C4-2B (cell line): Measurements from ENCODE around the gene CELSR1.
A peak's percentile ranks its signal among the peaks of the same experiment; 100 is the strongest.

Source experiments
- ZFX ChIP-seq: fragments of 450-650 bp; IDR thresholded peaks from 2 replicates; pipeline ENCODE4 v1.6.1; 2017
- TF ChIP-seq, protein P1 (sequence below): fragments of 450-650 bp; conservative IDR thresholded peaks from 2 replicates; pipeline ENCODE4 v1.5.1; 2017; ENCODE audit warnings: mild to moderate bottlenecking

DNA sequence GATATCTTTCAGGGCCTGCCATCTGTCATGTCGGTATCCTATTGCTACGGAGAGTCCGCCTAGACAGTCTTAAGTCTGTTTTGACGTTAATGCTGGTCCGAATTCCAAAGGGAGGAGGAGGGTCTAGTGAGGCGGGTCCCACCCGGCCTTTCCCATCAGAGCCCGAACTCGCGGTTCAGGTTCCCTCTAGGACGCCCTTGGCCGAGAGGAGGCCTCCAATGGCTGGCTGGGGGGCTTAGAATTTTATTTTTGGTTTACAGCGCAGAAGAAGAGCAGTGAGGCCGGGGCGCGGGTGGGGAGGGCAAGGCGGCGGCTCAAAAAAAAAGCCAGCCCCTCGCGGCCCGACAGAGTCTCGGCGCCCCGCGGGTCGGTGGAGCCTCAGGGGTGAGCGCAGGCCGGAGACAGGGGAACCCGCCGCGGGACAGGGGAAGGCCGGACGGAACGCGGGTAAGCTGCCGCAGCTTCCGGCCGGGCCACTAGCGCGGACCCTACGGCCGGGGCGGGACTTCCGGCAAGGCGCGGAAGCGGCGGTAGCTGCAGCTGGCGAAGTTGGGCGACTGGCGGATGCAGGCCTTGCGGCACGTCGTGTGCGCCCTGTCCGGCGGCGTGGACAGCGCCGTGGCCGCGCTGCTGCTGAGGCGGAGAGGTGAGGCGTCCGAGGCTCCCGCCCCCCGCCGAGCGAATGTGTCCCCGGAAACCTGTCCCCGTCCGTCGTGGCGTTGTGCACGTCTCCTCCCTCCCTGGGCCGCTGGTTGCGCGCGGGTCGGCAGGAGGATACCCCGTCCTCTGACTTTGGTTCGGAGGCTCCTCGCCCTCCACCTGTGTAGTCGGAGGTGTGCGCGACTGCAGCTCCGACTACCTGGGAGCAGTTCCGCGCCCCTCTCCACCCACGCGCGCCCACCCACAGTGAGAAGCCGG is 202.0 kb downstream of the CELSR1 start, which contains the start of gene TRMU:
- TF ChIP-seq, protein P1, sequence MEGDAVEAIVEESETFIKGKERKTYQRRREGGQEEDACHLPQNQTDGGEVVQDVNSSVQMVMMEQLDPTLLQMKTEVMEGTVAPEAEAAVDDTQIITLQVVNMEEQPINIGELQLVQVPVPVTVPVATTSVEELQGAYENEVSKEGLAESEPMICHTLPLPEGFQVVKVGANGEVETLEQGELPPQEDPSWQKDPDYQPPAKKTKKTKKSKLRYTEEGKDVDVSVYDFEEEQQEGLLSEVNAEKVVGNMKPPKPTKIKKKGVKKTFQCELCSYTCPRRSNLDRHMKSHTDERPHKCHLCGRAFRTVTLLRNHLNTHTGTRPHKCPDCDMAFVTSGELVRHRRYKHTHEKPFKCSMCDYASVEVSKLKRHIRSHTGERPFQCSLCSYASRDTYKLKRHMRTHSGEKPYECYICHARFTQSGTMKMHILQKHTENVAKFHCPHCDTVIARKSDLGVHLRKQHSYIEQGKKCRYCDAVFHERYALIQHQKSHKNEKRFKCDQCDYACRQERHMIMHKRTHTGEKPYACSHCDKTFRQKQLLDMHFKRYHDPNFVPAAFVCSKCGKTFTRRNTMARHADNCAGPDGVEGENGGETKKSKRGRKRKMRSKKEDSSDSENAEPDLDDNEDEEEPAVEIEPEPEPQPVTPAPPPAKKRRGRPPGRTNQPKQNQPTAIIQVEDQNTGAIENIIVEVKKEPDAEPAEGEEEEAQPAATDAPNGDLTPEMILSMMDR, result no peak
- peak; percentile 97 for TF ChIP-seq ZFX
